H1 (cell line): ENCODE measurements around the gene STAT2. TPM values are rescaled to one million over a fixed set of nuclear protein-coding genes. Genes with fewer than 3 reads are reported as not detected.

Experiments
- CTCF ChIA-PET: fragments of 300-600 bp; sonication (Branson Sonifier 250); formaldehyde crosslinking; loops from one replicate; lab custom pipeline; 2021; ENCODE audit not compliant: partially characterized antibody; lab: Charles Lee
- POLR2A ChIA-PET: fragments of 300-600 bp; sonication (Branson Sonifier 250); formaldehyde crosslinking; loops from one replicate; lab custom pipeline; 2021; ENCODE audit warnings: inconsistent platforms; ENCODE audit not compliant: partially characterized antibody; lab: Charles Lee
- DNase-seq, 2 experiments: peaks; one replicate each; pipeline versions ENCODE4 v3.0.0 to v3.0.0-alpha.2; 2010 to 2022; ENCODE audit warnings: low spot score in 2 of 2, low read depth in 1 of 2, mixed read lengths in 1 of 2
- FAIRE-seq: peaks from 2 replicates; lab custom pipeline; 2011; peaks lifted over from hg19 to GRCh38; lab: Jason Lieb, UNC
- H2AFZ ChIP-seq: 2 replicates; pipeline ENCODE4 v1.8.1; 2012; ENCODE audit warnings: low read length, inconsistent platforms
- H2AK5ac ChIP-seq: 2 replicates; pipeline ENCODE4 v1.6.1; 2013; ENCODE audit warnings: low read depth, low read length
- H2BK120ac ChIP-seq: replicated peaks from 2 replicates; pipeline ENCODE3; 2013; ENCODE audit warnings: low read depth, low read length, inconsistent platforms
- H2BK12ac ChIP-seq: 2 replicates; pipeline ENCODE4 v1.6.1; 2013; ENCODE audit warnings: low read depth, low read length
- H2BK15ac ChIP-seq: 2 replicates; pipeline ENCODE4 v1.6.1; 2013; ENCODE audit warnings: low read length
- H2BK20ac ChIP-seq: 2 replicates; pipeline ENCODE4 v1.6.1; 2013; ENCODE audit warnings: low read length
- H2BK5ac ChIP-seq: 2 replicates; pipeline ENCODE4 v1.6.1; 2013; ENCODE audit warnings: low read depth, low read length
- H3K14ac ChIP-seq: 2 replicates; pipeline ENCODE4 v1.6.1; 2013; ENCODE audit warnings: inconsistent platforms; ENCODE audit not compliant: insufficient read length
- H3K18ac ChIP-seq: 2 replicates; pipeline ENCODE4 v1.6.1; 2013; ENCODE audit warnings: low read length; ENCODE audit errors: extremely low read depth
- H3K23ac ChIP-seq: 2 replicates; pipeline ENCODE4 v1.6.1; 2013; ENCODE audit warnings: inconsistent platforms; ENCODE audit not compliant: insufficient read length
- H3K23me2 ChIP-seq: 2 replicates; pipeline ENCODE4 v1.6.1; 2013; ENCODE audit warnings: low read depth, low read length
- H3K27ac ChIP-seq: 2 replicates; pipeline ENCODE4 v1.6.1; 2011; ENCODE audit warnings: low read depth, low read length, inconsistent platforms
- H3K27me3 ChIP-seq, 4 experiments: replicated peaks in 1 of 4; 1 replicate in 1 of 4; 2 replicates in 3 of 4; pipeline versions ENCODE4 v1.6.1 to v1.8.1; 2011 to 2013; ENCODE audit warnings: low read length in 3 of 4, mild to moderate bottlenecking in 3 of 4, inconsistent platforms in 2 of 4, mixed read lengths in 2 of 4, moderate library complexity in 1 of 4; ENCODE audit not compliant: control insufficient read depth in 3 of 4, insufficient read depth in 3 of 4; ENCODE audit errors: extremely low read depth in 1 of 4
- H3K36me3 ChIP-seq, 4 experiments: 2 replicates each; pipeline versions ENCODE4 v1.6.1 to v1.8.1; 2011 to 2013; ENCODE audit warnings: mild to moderate bottlenecking in 4 of 4, low read length in 3 of 4, moderate library complexity in 2 of 4, control low read depth in 1 of 4, inconsistent platforms in 1 of 4; ENCODE audit not compliant: insufficient read depth in 4 of 4, control insufficient read depth in 2 of 4
- H3K4ac ChIP-seq: replicated peaks from 2 replicates; pipeline ENCODE3; 2013; ENCODE audit warnings: low read length, low read depth, mixed read lengths, inconsistent platforms; ENCODE audit not compliant: insufficient read length
- H3K4me1 ChIP-seq, 4 experiments: replicated peaks in 1 of 4; 1 replicate in 1 of 4; 2 replicates in 3 of 4; pipeline versions ENCODE4 v1.6.1 to v1.8.1; 2011 to 2013; ENCODE audit warnings: low read length in 3 of 4, inconsistent platforms in 2 of 4, mixed read lengths in 1 of 4; ENCODE audit not compliant: insufficient read depth in 4 of 4, control insufficient read depth in 3 of 4
- H3K4me2 ChIP-seq, 2 experiments: 2 replicates each; pipeline versions ENCODE4 v1.6.1 to v1.8.1; 2011 to 2013; ENCODE audit warnings: low read depth in 2 of 2, low read length in 2 of 2, control low read depth in 1 of 2, inconsistent platforms in 1 of 2, mild to moderate bottlenecking in 1 of 2; ENCODE audit not compliant: insufficient read depth in 1 of 2
- H3K4me3 ChIP-seq, 4 experiments: fragments of 200-600, 300-600 bp in 1 of 4; sonication (generic), shearing (Covaris generic), sonication (Bioruptor Twin) in 1 of 4; 2 replicates each; pipeline versions ENCODE4 v1.5.1 to v1.8.1; 2011 to 2016; ENCODE audit warnings: low read length in 4 of 4, low read depth in 3 of 4, control low read depth in 2 of 4, inconsistent platforms in 2 of 4, mild to moderate bottlenecking in 2 of 4, mixed read lengths in 1 of 4, moderate library complexity in 1 of 4; ENCODE audit not compliant: insufficient read depth in 2 of 4; ENCODE audit errors: extremely low read depth in 1 of 4
- H3K56ac ChIP-seq: replicated peaks from 2 replicates; pipeline ENCODE3; 2013; ENCODE audit warnings: low read depth, mild to moderate bottlenecking, mixed read lengths, low read length, inconsistent platforms; ENCODE audit not compliant: insufficient read length
- H3K79me1 ChIP-seq: 2 replicates; pipeline ENCODE4 v1.6.1; 2013; ENCODE audit warnings: low read depth, low read length, control low read depth
- H3K79me2 ChIP-seq, 2 experiments: 2 replicates each; pipeline versions ENCODE4 v1.6.1 to v1.8.1; 2012 to 2013; ENCODE audit warnings: low read length in 2 of 2, mild to moderate bottlenecking in 2 of 2, inconsistent platforms in 1 of 2; ENCODE audit not compliant: insufficient read depth in 2 of 2, control insufficient read depth in 1 of 2
- H3K9ac ChIP-seq, 4 experiments: replicated peaks in 1 of 4; 1 replicate in 1 of 4; 2 replicates in 3 of 4; pipeline versions ENCODE4 v1.6.1 to v1.8.1; 2011 to 2013; ENCODE audit warnings: low read depth in 3 of 4, low read length in 3 of 4, control low read depth in 2 of 4, mild to moderate bottlenecking in 2 of 4, moderate library complexity in 2 of 4, inconsistent platforms in 1 of 4; ENCODE audit errors: extremely low read depth in 1 of 4
- H3K9me3 ChIP-seq, 2 experiments: 2 replicates each; pipeline versions ENCODE4 v1.6.1 to v1.8.1; 2012 to 2013; ENCODE audit warnings: mild to moderate bottlenecking in 2 of 2, moderate library complexity in 2 of 2, control low read depth in 1 of 2, inconsistent platforms in 1 of 2, low read depth in 1 of 2, low read length in 1 of 2, mixed read lengths in 1 of 2; ENCODE audit not compliant: insufficient read depth in 2 of 2
- H4K20me1 ChIP-seq, 2 experiments: replicated peaks in 1 of 2; 2 replicates each; pipeline versions ENCODE3 to v1.8.1; 2011 to 2013; ENCODE audit warnings: inconsistent platforms in 2 of 2, low read length in 2 of 2, mild to moderate bottlenecking in 1 of 2; ENCODE audit not compliant: insufficient read depth in 2 of 2, control insufficient read depth in 1 of 2
- H4K5ac ChIP-seq: 2 replicates; pipeline ENCODE4 v1.6.1; 2013; ENCODE audit warnings: low read length, low read depth, mixed read lengths, inconsistent platforms; ENCODE audit not compliant: insufficient read length
- H4K8ac ChIP-seq: 2 replicates; pipeline ENCODE4 v1.8.0; 2013; ENCODE audit warnings: mild to moderate bottlenecking, moderate library complexity, low read length, inconsistent platforms; ENCODE audit not compliant: insufficient read depth; ENCODE audit errors: extremely low read depth
- H4K91ac ChIP-seq: replicated peaks from 2 replicates; pipeline ENCODE3; 2013; ENCODE audit warnings: low read length, mixed read lengths, inconsistent platforms; ENCODE audit not compliant: insufficient read length
- SIX5 ChIP-seq: IDR thresholded peaks from 2 replicates; pipeline ENCODE4 v1.6.1; 2011; ENCODE audit warnings: mild to moderate bottlenecking, low read depth, low read length
- WGBS, 2 experiments: shearing (Covaris generic) in 1 of 2; methylation state at CpG; one replicate each; pipeline versions ENCODE4 v1.1.6 to v1.1.7; 2013 to 2015; ENCODE audit warnings: low lambda C conversion rate in 2 of 2, mixed read lengths in 2 of 2, inconsistent platforms in 1 of 2, low coverage in 1 of 2, missing lambda C conversion rate in 1 of 2; ENCODE audit not compliant: insufficient replicate concordance in 2 of 2, insufficient coverage in 1 of 2, insufficient read length in 1 of 2; ENCODE audit errors: extremely low coverage in 1 of 2, missing lambda C conversion rate in 1 of 2; 5-methylcytosine and 5-hydroxymethylcytosine counted together
- polyA plus RNA-seq, 7 experiments: library from polyadenylated mRNA; depleted of rRNA in 3 of 7; stranded (reverse) in 5 of 7; unstranded in 2 of 7; fragments of >200 nt in 5 of 7; fragments of 200-250 nt in 2 of 7; gene quantifications; 1 replicate in 5 of 7; 2 replicates in 1 of 7; 4 replicates in 1 of 7; pipeline versions ENCODE4 v1.2.1 to v1.2.3, GENCODE V29; 2011 to 2013; ENCODE audit warnings: missing spikeins in 2 of 7, mixed read lengths in 2 of 7
- total RNA-seq: library from RNA; stranded (reverse); fragmentation: NEBNext Ultra II Directional; extraction: Animal tissue kit (Norgen Biotek cat#: 25700); gene quantifications from 2 replicates; pipeline ENCODE4 v1.2.1, GENCODE V29; 2021

STAT2 gene
- total and polyA plus RNA-seq, 2 of the 8 experiments (the other 6 are each of a cell fraction or from before 2014, with no cell fraction given), result 37.1 to 44.7 TPM

DNA sequence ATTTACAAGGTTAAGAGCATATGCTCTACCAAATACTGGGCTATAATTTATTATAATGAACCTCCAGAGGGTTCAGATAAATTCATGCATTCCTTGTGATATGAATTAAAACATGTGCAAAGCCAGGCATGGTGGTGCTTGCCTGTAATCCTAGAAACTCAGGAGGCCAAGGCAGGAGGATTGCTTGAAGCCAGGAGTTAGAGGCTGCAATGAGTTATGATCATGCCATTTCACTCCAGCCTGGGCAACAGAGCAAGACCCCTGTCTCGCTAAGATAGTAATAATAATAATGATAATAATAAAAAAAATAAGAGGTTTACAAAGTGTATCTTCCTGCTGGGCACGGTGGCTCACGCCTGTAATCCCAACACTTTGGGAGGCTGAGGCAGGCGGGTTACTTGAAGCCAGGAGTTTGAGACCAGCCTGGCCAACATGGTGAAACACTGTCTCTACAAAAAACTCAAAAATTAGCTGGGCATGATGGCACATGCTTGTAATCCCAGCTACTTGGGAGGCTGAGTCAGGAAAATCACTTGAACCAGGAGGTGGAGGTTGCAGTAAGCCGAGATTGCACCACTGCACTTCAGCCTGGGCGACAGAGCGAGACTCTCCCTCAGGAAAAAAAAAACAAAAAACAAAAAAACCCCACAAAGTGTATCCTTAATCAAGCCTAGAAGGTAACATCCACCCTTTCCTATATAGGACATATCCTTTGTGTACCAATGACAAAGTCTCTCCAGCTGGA is 52.5 kb downstream of the STAT2 start:
- POLR2A ChIA-PET, result interaction anchor here (0.6 to 1.9 kb wide), 6 partner anchors 8 to 142 kb away, joined by 3 to 6 read pairs (median 4); partner anchors contain the start of genes CNPY2 and TIMELESS
- Histone ChIP-seq H3K56ac (no peak overlapping the region), H3K23ac (no peak overlapping the region), H4K91ac (no peak overlapping the region), H4K20me1 (no peaks in the 10 kb centered on the region), H3K9ac (no peak overlapping the region), H3K9me3 (no peaks in the 10 kb centered on the region), H3K4me3 (no peak overlapping the region), H2AK5ac (no peak overlapping the region), H4K8ac (no peak overlapping the region), H3K79me2 (no peaks in the 10 kb centered on the region), H4K5ac (no peak overlapping the region), H3K14ac (no peak overlapping the region), H2BK5ac (no peak overlapping the region), H3K18ac (no peak overlapping the region), H3K27me3 (no peaks in the 10 kb centered on the region), H2BK20ac (no peak overlapping the region), H3K27ac (no peak overlapping the region), H3K4ac (no peak overlapping the region), H2BK15ac (no peak overlapping the region), H3K4me2 (no peak overlapping the region), H2AFZ (no peak overlapping the region), H3K36me3 (peaks cover 5 to 63% (median 46%) of the 10 kb centered on the region in 4 experiments; a peak in 7 of 8 replicates), H2BK12ac (no peak overlapping the region), H3K4me1 (no peaks in the 10 kb centered on the region), H2BK120ac (no peak overlapping the region), H3K23me2 (no peaks in the 10 kb centered on the region), H3K79me1 (no peaks in the 10 kb centered on the region)
- TF ChIP-seq SIX5, result no peak
- FAIRE-seq (no peak), DNase-seq (no peak)
- 96% methylated on average over 7 of the region's 7 CpGs; no CpG with 5 or more reads in 1 of the 2 experiments for WGBS, 2 experiments
- CTCF ChIA-PET, result interaction anchor here (1.0 to 2.1 kb wide), 2 partner anchors 10 to 188 kb away, joined by 3 to 12 read pairs; no protein-coding TSS in a partner anchor
